DND-41 (cell line): Measurements from ENCODE around the gene RBMS1.

Source experiments
- ATAC-seq: fragments of 200-7000 bp; cut with Tn5 transposase; 3 replicates; pipeline ENCODE4 v1.9.1; 2021; ENCODE audit warnings: low read depth; ENCODE audit not compliant: insufficient read depth
- DNase-seq: peaks from one replicate; pipeline ENCODE4 v3.0.0-alpha.2; 2020
- H2AFZ ChIP-seq: 2 replicates; pipeline ENCODE4 v1.6.0; 2012; ENCODE audit warnings: low read depth, low read length
- H3K27ac ChIP-seq: 2 replicates; pipeline ENCODE4 v1.5.1; 2012; ENCODE audit warnings: low read length, inconsistent platforms
- H3K27me3 ChIP-seq: fragments of 200-600 bp; sonication (generic); 2 replicates; pipeline ENCODE4 v1.6.0; 2012; ENCODE audit warnings: low read length, mild to moderate bottlenecking, inconsistent platforms; ENCODE audit not compliant: insufficient read depth, poor library complexity
- H3K36me3 ChIP-seq: 2 replicates; pipeline ENCODE4 v1.5.1; 2012; ENCODE audit warnings: low read length, inconsistent platforms; ENCODE audit not compliant: insufficient read depth
- H3K4me1 ChIP-seq: 2 replicates; pipeline ENCODE4 v1.5.1; 2012; ENCODE audit warnings: mild to moderate bottlenecking, low read length; ENCODE audit not compliant: insufficient read depth
- H3K4me2 ChIP-seq: 2 replicates; pipeline ENCODE4 v1.6.0; 2012; ENCODE audit warnings: mild to moderate bottlenecking, moderate library complexity, low read length, inconsistent platforms; ENCODE audit not compliant: insufficient read depth
- H3K4me3 ChIP-seq, 2 experiments: fragments of 200-600 bp in 1 of 2; shearing (Covaris generic) in 1 of 2; 2 replicates each; pipeline ENCODE4 v1.5.1; 2012 to 2016; ENCODE audit warnings: inconsistent platforms in 2 of 2, low read length in 2 of 2, mild to moderate bottlenecking in 2 of 2, low read depth in 1 of 2, moderate library complexity in 1 of 2
- H3K79me2 ChIP-seq: 2 replicates; pipeline ENCODE4 v1.6.0; 2012; ENCODE audit warnings: low read length, inconsistent platforms; ENCODE audit not compliant: insufficient read depth
- H3K9ac ChIP-seq: 2 replicates; pipeline ENCODE4 v1.6.0; 2012; ENCODE audit warnings: low read depth, mild to moderate bottlenecking, inconsistent platforms, low read length, moderate library complexity
- H3K9me3 ChIP-seq: 2 replicates; pipeline ENCODE4 v1.5.1; 2012; ENCODE audit warnings: low read length, moderate library complexity, mild to moderate bottlenecking, inconsistent platforms; ENCODE audit not compliant: insufficient read depth, severe bottlenecking
- H4K20me1 ChIP-seq: 2 replicates; pipeline ENCODE4 v1.6.0; 2012; ENCODE audit warnings: low read length; ENCODE audit not compliant: insufficient read depth
- EZH2 ChIP-seq: IDR thresholded peaks from 3 replicates; pipeline ENCODE4 v1.6.1; 2012; ENCODE audit warnings: borderline replicate concordance, low read depth, mild to moderate bottlenecking, moderate library complexity, low read length, inconsistent platforms; ENCODE audit not compliant: severe bottlenecking
- TF ChIP-seq, protein P1 (sequence below): IDR thresholded peaks from 2 replicates; pipeline ENCODE4 v1.5.1; 2012; ENCODE audit warnings: borderline replicate concordance, low read length, moderate library complexity, mild to moderate bottlenecking; ENCODE audit not compliant: poor library complexity, severe bottlenecking; ENCODE audit errors: extremely low read depth

The RBMS1 gene

DNA sequence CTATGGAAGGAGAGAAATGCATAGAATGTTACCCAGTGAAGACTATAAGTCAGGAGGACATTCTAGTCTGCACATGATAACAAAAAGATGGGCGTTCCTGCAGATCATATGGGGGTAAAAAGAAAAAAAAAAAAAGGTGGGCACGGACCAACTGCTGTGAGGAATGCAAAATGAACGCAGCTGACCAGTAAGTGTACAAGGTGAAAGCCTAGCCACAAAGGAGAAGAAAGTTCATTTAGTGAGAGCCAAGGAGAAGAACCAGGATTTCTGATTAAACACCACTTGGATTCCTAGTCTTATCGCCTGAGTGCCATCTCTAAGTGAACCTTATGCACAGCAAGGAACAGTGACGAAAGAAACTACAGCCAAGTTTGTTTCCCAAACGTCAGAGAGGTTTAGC is 26.5 kb downstream of the RBMS1 start:
- TF ChIP-seq, protein P1, sequence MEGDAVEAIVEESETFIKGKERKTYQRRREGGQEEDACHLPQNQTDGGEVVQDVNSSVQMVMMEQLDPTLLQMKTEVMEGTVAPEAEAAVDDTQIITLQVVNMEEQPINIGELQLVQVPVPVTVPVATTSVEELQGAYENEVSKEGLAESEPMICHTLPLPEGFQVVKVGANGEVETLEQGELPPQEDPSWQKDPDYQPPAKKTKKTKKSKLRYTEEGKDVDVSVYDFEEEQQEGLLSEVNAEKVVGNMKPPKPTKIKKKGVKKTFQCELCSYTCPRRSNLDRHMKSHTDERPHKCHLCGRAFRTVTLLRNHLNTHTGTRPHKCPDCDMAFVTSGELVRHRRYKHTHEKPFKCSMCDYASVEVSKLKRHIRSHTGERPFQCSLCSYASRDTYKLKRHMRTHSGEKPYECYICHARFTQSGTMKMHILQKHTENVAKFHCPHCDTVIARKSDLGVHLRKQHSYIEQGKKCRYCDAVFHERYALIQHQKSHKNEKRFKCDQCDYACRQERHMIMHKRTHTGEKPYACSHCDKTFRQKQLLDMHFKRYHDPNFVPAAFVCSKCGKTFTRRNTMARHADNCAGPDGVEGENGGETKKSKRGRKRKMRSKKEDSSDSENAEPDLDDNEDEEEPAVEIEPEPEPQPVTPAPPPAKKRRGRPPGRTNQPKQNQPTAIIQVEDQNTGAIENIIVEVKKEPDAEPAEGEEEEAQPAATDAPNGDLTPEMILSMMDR: no peak
- TF ChIP-seq EZH2: no peak
- Histone ChIP-seq H3K27ac (no peak overlapping the region), H3K79me2 (no peaks in the 10 kb centered on the region; the same call in 1 of the 2 replicates), H3K4me1 (peaks cover 5% of the 10 kb centered on the region), H3K4me2 (no peak overlapping the region), H2AFZ (no peak overlapping the region), H3K36me3 (no peaks in the 10 kb centered on the region), H3K9ac (no peak overlapping the region), H3K27me3 (no peaks in the 10 kb centered on the region), H3K9me3 (no peaks in the 10 kb centered on the region), H4K20me1 (no peaks in the 10 kb centered on the region), H3K4me3 (no peak overlapping the region)
- ATAC-seq: no peak
- DNase-seq: no peak

DNA sequence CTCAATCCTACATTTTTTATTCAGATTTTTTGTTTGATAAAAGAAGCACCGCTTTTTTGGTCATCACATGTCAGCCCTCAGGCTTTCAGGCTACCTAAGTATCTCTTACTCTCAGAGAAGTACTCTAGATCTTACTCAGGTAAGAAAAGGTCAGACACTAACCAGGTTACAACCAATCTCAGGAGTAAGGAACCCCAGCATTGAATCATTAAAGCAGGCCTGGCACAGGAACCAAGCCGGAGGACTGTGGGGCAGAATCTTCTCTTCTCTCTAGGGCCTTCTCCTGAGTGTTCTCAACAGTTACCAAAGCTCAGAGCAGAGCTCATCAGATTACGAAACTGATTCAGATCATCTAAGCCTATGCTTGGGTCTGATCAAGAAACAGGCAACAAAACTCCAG is 28.2 kb downstream of the RBMS1 start:
- H2AFZ ChIP-seq: no peak overlapping the region
- no peak for TF ChIP-seq EZH2
- TF ChIP-seq, protein P1: no peak
- no peaks in the 10 kb centered on the region for H3K4me1 ChIP-seq
- no peak overlapping the region for H3K4me2 ChIP-seq
- H3K79me2 ChIP-seq: no peaks in the 10 kb centered on the region; the same call in 1 of the 2 replicates
- no peak overlapping the region for H3K9ac ChIP-seq
- no peak overlapping the region for H3K27ac ChIP-seq
- H3K4me3 ChIP-seq: no peak overlapping the region
- DNase-seq: no peak
- no peak for ATAC-seq
- H4K20me1 ChIP-seq: no peaks in the 10 kb centered on the region
- no peaks in the 10 kb centered on the region for H3K9me3 ChIP-seq
- no peaks in the 10 kb centered on the region for H3K27me3 ChIP-seq
- no peaks in the 10 kb centered on the region for H3K36me3 ChIP-seq

DNA sequence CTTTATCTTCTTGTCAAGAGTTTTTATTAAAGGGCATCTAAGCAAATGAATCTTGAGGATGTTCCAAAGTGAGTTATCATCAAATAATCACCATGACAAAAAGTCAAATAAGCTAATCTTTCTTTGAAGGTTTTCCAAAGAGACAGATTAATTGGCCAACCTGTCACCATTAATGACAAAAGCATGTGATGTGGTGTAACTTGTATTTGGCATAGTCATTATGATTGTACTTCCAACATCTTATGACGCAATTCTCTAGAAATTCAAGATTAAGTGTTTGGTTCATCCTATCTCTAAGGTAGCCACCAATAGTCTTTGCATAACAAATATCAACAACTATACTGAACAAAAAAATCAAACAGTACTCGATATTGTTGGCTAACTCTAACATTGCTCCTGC is 28.6 kb downstream of the RBMS1 start:
- no peak overlapping the region for H3K4me2 ChIP-seq
- no peak overlapping the region for H3K9ac ChIP-seq
- no peaks in the 10 kb centered on the region for H3K4me1 ChIP-seq
- H3K9me3 ChIP-seq: no peaks in the 10 kb centered on the region
- H3K79me2 ChIP-seq: no peaks in the 10 kb centered on the region; the same call in 1 of the 2 replicates
- no peak overlapping the region for H3K4me3 ChIP-seq
- H3K27ac ChIP-seq: no peak overlapping the region
- no peak overlapping the region for H2AFZ ChIP-seq
- TF ChIP-seq, protein P1: no peak
- TF ChIP-seq EZH2: no peak
- DNase-seq (no peak), ATAC-seq (no peak)
- H3K27me3 ChIP-seq: no peaks in the 10 kb centered on the region
- no peaks in the 10 kb centered on the region for H4K20me1 ChIP-seq
- H3K36me3 ChIP-seq: no peaks in the 10 kb centered on the region

DNA sequence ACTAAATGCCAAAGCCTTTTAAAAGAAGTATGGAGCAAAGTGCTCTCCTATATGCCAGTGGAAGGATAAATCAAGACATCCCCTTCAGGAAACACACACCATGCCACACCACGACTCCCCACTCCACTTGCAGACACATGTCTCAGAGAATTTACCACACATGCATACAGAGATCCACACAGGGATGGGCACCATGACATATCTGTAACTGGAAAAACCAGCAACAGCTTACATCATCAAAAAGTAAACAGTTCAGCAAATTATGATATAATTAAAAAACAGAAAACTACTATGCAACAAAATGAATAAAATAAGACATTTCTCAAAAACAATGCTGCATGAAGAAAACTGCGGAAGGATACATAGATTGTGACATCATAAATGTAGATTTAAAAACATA is 29.6 kb downstream of the RBMS1 start:
- Histone ChIP-seq H3K9me3 (no peaks in the 10 kb centered on the region), H3K27me3 (no peaks in the 10 kb centered on the region), H3K79me2 (no peaks in the 10 kb centered on the region; the same call in 1 of the 2 replicates), H2AFZ (no peak overlapping the region), H3K9ac (no peak overlapping the region), H3K4me3 (no peak overlapping the region), H3K36me3 (no peaks in the 10 kb centered on the region), H3K4me2 (no peak overlapping the region), H3K27ac (no peak overlapping the region), H4K20me1 (no peaks in the 10 kb centered on the region), H3K4me1 (no peaks in the 10 kb centered on the region)
- no peak for ATAC-seq
- TF ChIP-seq, protein P1: no peak
- TF ChIP-seq EZH2: no peak
- no peak for DNase-seq
